Omental fat pad (tissue), 4 donors: ENCODE data around the gene ABCD4. TPM values are rescaled to one million over a fixed set of nuclear protein-coding genes. Genes with fewer than 3 reads are reported as not detected.

Experiments
- ATAC-seq: fragments of 150-250 bp; one replicate; pipeline ENCODE4 v1.9.1; 2016; ENCODE audit warnings: mild to moderate bottlenecking, moderate library complexity; ENCODE audit not compliant: low FRiP score
- DNase-seq: peaks from one replicate; pipeline ENCODE4 v3.0.0-alpha.2; 2019; ENCODE audit warnings: low spot score
- total RNA-seq, 4 donors: library from RNA; depleted of rRNA; stranded (reverse); fragments of >200 nt; gene quantifications; one replicate each; pipeline ENCODE4 v1.1.0, GENCODE V29; 2016
- TF ChIP-seq, protein P1 (sequence below), 3 donors: fragments of 450-650 bp; IDR thresholded peaks; one replicate each; pipeline ENCODE4 v1.5.1; 2016 to 2017; ENCODE audit warnings: antibody characterized with exemption in 3 of 3, mild to moderate bottlenecking in 3 of 3, moderate library complexity in 2 of 3

Gene ABCD4
- total RNA-seq, 4 donors from 2014 or later: 28.2 to 62.1 (median 48.3) TPM

DNA sequence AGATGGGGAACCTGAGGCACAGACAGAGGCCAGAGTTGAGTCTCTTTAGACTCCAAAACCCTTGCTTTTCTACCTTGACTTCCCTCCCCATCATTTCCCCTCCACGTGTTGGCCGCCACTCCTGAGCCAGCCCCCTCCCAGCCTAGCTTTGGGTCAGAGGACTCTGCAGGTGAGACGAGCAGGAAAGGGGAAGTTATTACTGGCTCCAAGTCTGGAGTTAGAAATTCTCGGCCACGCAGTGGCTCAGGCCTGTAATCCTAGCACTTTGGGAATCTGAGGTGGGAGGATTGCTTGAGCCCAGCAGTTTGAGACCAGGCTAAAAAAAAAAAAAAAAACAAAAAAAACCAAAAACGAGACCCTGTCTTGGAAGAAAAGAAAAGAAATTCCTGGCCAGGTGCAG is 54.7 kb downstream of the ABCD4 start:
- TF ChIP-seq, protein P1, sequence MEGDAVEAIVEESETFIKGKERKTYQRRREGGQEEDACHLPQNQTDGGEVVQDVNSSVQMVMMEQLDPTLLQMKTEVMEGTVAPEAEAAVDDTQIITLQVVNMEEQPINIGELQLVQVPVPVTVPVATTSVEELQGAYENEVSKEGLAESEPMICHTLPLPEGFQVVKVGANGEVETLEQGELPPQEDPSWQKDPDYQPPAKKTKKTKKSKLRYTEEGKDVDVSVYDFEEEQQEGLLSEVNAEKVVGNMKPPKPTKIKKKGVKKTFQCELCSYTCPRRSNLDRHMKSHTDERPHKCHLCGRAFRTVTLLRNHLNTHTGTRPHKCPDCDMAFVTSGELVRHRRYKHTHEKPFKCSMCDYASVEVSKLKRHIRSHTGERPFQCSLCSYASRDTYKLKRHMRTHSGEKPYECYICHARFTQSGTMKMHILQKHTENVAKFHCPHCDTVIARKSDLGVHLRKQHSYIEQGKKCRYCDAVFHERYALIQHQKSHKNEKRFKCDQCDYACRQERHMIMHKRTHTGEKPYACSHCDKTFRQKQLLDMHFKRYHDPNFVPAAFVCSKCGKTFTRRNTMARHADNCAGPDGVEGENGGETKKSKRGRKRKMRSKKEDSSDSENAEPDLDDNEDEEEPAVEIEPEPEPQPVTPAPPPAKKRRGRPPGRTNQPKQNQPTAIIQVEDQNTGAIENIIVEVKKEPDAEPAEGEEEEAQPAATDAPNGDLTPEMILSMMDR (IDR thresholded peaks at IDR 0.05): no peak
- DNase-seq: no peak

DNA sequence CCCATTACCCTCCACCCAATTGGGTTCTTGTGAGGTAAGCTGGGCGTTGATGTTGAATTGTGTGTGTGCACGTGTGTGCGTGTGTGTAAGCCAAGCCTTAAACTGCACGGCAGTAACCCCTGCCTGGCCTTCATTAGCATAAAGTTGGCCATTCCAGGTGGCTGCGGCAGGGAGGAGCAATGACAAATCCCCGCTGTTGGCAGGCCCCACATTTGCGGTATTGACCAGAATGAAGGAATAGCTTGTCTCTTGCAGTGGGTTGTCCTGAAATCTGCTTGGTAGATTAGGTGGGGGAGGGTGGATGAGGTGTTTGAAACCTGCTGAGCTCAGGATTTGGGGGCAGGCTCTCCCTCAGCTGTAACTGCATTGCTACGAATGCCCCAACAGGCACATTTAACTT is 56.2 kb downstream of the ABCD4 start:
- ATAC-seq (no peak), DNase-seq (no peak)
- TF ChIP-seq, protein P1 (IDR thresholded peaks at IDR 0.05): no peak

More for the DNA sequence above, 54.7 kb downstream of the ABCD4 start:
- ATAC-seq: no peak

DNA sequence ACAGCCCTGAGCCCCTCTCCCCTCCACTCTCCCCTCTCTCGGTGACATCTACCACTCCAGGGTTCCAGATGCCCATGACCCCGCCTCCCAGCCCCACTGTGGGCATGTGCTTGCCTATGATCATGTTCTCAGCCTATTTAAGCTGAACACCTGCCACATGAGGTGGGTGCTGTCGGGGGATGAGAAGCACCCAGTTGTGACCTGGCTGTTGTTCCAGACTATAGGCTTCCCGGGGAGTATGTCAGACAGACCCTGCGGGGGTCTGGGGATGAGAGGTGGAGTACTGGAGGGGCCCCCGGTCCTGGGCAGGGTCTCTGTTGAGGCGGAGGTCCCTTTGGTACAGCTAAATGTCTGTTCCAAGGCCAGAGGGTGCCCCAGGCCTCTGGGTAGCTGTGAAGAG is 57.4 kb downstream of the ABCD4 start:
- ATAC-seq (no peak), DNase-seq (no peak)
- TF ChIP-seq, protein P1 (IDR thresholded peaks at IDR 0.05): no peak

DNA sequence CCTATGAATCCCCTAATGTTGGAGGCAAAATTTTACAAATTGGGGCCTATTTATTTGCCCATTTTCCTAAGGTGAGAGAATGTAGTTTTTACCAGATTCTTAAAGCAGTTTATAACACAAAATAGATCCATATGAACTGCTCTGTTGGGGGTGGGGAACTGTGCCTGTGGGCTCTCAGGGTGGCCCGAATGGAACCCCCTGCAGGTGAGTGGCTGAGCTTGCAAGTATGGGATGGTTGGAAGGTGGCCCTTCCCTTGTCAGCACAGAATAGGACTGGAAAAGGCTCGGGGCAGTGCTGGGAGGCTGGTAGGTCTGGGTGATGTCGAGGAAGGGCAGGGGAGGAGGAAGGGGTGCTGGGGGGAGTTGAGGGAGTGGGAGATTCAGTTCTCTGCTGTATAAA is 58.6 kb downstream of the ABCD4 start:
- no peak for ATAC-seq
- TF ChIP-seq, protein P1 (IDR thresholded peaks at IDR 0.05): no peak
- no peak for DNase-seq

DNA sequence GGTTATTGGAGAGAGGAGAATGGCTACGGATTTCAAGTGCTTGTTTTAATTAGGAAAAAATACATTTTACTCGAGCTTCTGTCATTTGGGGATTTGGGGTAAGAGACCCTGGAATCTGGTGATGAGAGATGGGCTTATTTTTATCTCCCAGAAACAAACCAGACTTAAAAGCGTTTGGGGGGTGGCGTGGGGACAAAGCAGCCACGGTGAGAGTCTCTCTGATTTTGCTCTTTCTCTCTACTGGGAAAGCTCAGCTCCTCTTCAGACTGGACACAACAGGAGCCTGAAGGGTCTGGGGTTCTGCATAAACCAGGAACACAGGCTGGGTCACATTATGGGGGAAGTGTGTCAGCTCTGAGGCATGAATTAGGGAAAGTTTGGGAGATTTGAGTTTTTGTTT is 59.7 kb downstream of the ABCD4 start:
- TF ChIP-seq, protein P1 (IDR thresholded peaks at IDR 0.05): no peak
- ATAC-seq (no peak), DNase-seq (no peak)

DNA sequence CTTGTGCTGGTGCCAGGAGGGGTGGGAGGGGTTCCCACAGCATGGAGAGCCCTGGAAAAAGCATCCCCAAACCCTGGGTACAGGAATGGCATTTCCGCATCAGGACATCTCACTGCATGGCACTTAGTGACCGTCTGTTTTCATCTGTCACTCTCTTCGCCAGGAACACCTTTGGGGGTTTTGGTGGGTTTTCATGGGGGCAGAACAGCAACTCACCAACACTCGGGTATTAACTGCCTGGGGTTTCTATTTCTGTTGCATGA is 60.0 kb downstream of the ABCD4 start:
- TF ChIP-seq, protein P1 (IDR thresholded peaks at IDR 0.05): no peak
- DNase-seq (no peak), ATAC-seq (no peak)

DNA sequence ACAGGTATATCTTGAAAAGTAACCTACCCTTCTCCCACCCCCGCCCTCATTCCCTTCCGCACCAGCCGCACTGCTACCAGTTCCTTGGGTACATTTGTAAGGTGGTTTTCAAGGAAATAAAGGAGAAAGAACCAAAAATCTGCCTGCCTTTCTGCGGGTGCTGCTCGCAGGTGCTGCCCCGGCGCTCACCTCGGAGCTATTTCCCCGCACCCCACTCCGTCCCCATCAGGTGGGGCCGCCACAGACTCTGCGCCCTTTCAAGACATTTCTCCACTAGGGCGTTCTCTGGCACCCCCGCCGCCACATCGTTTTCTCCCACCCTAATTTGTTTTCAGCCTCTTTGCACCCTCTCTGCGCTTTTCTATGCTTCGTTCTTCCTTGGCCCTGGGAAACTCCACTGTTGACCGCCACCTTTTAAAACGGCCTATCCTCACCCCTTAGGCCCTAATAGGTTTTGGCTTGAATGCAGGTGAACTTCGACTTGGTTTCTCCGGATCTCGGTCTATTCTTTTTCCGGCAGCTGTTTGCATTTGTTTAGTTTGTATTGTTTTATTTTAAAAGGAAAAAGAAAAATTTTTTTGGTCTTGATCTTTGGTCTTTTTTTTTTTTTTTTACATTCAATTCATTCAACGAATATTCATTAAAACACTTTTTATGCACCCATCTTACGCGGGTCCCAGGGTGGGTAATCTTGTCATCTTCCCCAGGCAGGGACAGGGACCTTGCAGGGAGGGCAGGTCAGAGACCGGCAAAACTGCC is 60.5 kb downstream of the ABCD4 start:
- DNase-seq (no peak), ATAC-seq (no peak)
- TF ChIP-seq, protein P1 (IDR thresholded peaks at IDR 0.05): no peak
